Measurements from ENCODE around the gene RASEF.

DNA sequence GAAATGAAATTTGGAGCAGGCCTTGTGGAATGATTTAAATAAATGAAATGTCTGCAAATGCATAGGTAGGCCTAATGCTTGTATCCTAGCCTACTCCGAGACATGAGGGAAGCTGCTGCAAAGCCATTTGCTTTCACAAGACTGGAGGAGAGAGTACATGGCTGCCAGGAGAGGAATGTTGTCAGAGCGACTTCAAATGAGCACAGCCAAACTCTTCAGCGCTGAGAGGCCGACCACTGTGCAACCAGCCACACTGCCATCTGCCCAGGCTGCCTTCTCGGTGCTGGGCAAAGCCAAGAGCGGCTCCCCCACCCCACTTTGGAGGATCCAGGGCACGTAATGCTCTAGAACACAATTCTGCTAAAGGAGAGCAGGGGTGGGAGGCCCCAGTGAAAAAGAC lies 122.6 kb downstream of the RASEF start:
- TF ChIP-seq, protein P1, sequence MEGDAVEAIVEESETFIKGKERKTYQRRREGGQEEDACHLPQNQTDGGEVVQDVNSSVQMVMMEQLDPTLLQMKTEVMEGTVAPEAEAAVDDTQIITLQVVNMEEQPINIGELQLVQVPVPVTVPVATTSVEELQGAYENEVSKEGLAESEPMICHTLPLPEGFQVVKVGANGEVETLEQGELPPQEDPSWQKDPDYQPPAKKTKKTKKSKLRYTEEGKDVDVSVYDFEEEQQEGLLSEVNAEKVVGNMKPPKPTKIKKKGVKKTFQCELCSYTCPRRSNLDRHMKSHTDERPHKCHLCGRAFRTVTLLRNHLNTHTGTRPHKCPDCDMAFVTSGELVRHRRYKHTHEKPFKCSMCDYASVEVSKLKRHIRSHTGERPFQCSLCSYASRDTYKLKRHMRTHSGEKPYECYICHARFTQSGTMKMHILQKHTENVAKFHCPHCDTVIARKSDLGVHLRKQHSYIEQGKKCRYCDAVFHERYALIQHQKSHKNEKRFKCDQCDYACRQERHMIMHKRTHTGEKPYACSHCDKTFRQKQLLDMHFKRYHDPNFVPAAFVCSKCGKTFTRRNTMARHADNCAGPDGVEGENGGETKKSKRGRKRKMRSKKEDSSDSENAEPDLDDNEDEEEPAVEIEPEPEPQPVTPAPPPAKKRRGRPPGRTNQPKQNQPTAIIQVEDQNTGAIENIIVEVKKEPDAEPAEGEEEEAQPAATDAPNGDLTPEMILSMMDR (IDR thresholded peaks at IDR 0.05) = no peak
- TF ChIP-seq POLR2A (IDR thresholded peaks at IDR 0.05) (no peak), POLR2AphosphoS5 (IDR thresholded peaks at IDR 0.05) (no peak)

Data from stomach (tissue), 4 donors.